GM21390 (cell line): ENCODE results near the gene SLC11A2.
A peak's percentile ranks its signal among the peaks of the same experiment; 100 is the strongest.

Experiments used
- ATAC-seq: cut with Tn5 transposase; IDR thresholded peaks from one replicate; pipeline ENCODE4 v1.9.1; 2021; ENCODE audit not compliant: unreplicated experiment

Gene SLC11A2

GRCh38 chr12:51025836-51026638, at the start of gene SLC11A2:
TSS of gene SLC11A2 (minus strand) at chr12:51026384. CDS start at chr12:51010728, 15,656 bp downstream.
- ATAC-seq: peak; percentile 85

- no peak for ATAC-seq
Measured at GRCh38 chr12:51075390-51075789, 49.2 kb upstream of the SLC11A2 start.

- no peak for ATAC-seq
Measured at GRCh38 chr12:51071663-51072062, 45.5 kb upstream of the SLC11A2 start.

DNA sequence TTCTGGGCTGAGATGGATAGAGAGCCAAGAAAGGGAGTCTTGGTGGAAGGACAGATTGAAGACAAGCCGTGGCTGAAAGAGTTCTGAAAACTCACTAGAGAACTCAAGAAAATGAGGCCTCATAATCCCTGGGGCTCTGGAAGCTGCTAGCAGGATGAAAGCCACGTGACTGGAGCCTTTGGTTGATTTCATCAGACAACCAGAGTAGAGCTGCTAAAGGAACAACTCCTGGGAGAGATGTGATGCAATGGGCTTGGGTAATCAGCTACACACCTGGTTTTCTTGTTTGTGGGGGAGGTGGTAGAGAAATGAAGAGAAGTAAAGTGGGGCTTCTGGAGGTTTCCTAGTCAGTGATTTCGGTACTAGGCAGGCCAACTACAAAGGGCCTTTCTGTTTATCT, 43.8 kb upstream of the SLC11A2 start:
- ATAC-seq: no peak

DNA sequence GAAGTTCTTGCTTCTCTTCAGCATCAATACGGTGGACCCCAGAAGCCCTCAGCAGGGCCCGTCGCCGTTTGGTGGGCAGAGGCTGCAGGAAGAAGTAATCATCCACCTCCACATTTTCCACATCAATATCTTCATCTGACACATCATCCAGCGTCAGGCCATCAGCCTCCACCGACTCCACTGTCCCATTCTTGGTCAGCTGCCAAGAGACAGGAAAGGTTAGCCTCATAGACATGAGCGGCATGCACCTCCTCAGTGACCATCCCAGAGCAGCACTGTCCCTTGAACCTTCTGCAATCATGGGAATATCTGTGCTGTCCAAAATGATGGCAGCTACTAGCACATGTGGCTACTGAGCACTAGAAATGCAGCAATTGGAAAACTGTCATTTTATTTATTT, 41.6 kb upstream of the SLC11A2 start:
- no peak for ATAC-seq

GRCh38 chr12:51067229-51067628, 41.0 kb upstream of the SLC11A2 start:
- no peak for ATAC-seq

- no peak for ATAC-seq
Measured at GRCh38 chr12:51065530-51065929, 39.3 kb upstream of the SLC11A2 start.

DNA sequence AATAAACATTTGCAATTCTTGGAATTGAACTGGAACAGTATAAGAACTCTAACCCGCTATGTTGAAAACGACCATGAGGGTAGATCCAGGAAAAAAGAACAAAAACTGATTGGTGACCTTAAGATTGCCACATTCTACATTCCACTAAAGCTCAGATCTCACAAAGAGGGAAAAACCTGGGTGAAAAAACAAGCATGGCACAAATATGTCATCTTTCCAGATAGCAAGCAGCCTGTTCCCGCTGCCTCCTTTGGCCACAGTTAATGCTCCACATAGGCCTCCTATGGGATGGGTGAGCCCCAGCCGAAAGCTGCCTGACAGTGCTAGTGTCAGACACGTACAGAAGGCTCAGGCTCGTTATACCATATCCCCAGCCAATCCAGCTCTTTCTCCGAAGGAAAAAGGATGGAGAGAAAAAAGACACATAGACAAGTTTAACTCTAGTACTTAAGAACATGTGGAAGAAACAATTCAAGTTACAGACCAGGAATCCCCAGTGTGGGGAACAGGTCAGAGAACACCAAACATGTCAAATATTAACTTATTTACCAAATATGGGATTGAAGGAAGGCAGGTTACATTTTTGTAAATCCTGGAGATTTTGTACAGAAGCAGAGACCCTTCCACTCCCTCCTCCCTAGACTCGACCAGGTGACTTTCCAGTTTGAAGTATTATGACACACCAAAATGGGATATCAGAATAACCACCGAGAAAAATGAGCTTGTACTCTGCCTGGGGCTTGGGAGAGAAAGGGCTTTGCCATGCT, 36.6 kb upstream of the SLC11A2 start:
- ATAC-seq: no peak

- ATAC-seq: no peak
Measured at GRCh38 chr12:51059086-51059485, 32.9 kb upstream of the SLC11A2 start.

DNA sequence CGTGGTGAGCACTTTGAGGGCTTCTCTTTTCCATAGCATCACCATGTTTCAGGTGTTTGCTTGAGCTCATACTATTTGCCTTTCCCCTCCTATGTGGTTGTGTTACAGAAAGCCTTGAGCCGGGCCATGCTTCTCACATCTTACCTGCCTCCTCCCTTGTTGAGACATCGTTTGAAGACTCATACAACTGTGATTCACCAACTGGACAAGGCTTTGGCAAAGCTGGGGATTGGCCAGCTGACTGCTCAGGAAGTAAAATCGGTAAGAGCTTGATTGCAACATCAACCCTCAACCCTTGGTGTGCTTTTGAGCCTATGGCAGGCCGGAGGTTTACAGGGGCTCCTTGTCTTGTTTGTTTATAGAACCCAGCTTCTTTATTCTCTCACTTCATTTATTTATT, 30.1 kb upstream of the SLC11A2 start:
- ATAC-seq: no peak

GRCh38 chr12:51055060-51055459, 28.9 kb upstream of the SLC11A2 start:
- no peak for ATAC-seq

DNA sequence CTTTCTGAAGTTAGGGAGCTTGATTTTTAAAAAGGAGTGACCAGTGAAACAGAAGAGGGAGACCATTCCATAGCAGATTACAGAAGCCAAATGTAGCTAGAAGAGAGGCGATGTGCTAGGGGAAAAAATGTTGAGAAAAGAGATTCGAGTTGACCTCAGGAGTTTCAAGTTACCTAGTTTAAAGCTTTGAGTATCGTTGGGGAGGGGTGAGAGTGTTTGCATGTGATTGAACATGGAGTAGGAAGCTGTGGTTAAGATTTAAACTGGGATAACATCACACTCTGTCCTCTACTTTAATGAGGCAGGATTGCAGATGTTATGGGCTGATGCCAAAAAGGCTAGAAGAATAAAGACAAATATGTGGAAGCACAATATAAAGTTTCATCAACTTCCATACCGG, 25.6 kb upstream of the SLC11A2 start:
- no peak for ATAC-seq

DNA sequence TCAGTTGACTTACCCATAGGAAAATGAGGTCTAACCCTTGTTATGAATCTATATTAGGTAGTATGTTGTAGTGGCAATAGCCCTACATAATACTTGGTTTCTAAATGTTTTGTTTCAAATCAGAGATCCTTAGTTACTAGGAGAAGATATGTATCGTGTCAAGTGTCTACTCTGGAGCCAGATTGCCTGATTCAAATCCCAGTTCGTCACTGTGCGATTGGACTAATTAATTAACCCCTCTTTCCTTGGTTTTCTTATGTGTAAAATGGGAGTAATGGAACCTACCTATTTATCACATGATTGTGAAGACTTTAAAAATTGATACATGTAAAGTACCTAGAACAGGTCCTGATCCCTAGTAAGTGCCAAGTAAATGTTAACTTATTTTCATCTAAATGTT, 23.3 kb upstream of the SLC11A2 start:
- ATAC-seq: no peak

- no peak for ATAC-seq
Measured at GRCh38 chr12:51048661-51049251, 22.6 kb upstream of the SLC11A2 start.

DNA sequence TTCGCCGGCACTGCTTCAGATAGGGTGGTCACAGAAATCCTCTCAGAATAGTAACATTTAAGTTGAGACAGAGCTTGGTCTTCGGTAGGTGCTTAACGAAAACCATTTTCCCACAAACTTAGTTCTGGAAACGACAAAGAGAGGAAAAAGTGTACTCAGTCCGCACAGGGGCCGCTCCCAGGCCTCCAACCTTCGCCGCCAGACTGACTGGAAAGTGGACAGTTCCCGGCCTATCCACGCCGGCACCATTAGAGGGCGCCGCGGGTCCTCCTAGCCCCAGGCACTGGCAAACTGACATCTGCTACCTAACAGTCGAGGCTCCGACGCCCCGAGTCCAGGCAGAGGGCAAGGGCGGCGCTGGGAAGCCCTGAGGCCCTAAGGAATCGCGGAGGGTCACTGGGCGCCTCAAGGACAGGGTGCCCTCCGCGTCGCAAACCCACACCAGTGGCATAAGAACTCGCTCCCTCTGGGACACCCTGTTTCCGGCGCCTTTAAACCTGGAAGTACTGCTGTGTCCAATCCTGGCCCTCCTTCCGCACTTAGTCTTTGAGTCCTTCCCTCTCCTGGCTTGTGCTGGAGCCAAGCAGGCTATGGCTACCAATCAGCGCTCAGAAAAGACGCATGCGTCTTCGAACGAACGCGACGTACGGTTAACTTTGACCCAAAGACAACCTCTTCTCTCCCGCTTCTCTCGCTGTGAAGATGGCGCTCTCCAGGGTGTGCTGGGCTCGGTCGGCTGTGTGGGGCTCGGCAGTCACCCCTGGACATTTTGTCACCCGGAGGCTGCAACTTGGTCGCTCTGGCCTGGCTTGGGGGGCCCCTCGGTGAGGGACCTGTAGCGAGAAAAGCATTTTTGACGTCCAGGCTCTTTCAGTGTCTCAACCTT, 21.7 kb upstream of the SLC11A2 start, which contains the start of gene LETMD1:
Gene LETMD1, plus strand, starts transcription at position 673 of the 886 bp plus-strand sequence. Its CDS starts 30 bp downstream, at position 703.
- peak; percentile 95 for ATAC-seq

GRCh38 chr12:51036279-51036678, 10.1 kb upstream of the SLC11A2 start:
- no peak for ATAC-seq

GRCh38 chr12:51033457-51034089, 7.4 kb upstream of the SLC11A2 start:
- no peak for ATAC-seq

GRCh38 chr12:51033048-51033447, 6.9 kb upstream of the SLC11A2 start:
- ATAC-seq: no peak

DNA sequence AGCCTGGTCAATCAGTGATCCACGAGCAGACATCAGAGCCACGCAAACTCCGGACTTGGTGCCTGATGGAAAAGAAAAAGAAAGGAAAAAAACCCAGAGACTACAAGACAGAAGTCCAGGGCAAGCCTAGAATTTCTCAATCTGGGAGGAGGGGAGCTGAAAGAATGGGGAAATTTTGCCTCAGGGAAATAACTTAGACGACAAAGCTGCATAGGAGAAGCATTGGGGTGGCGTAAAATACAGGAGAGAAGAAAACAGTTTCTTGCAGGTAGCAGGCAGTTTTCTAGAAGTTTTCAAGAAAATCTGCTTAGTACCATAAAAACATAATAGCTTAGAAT, 2.6 kb upstream of the SLC11A2 start:
- no peak for ATAC-seq

DNA sequence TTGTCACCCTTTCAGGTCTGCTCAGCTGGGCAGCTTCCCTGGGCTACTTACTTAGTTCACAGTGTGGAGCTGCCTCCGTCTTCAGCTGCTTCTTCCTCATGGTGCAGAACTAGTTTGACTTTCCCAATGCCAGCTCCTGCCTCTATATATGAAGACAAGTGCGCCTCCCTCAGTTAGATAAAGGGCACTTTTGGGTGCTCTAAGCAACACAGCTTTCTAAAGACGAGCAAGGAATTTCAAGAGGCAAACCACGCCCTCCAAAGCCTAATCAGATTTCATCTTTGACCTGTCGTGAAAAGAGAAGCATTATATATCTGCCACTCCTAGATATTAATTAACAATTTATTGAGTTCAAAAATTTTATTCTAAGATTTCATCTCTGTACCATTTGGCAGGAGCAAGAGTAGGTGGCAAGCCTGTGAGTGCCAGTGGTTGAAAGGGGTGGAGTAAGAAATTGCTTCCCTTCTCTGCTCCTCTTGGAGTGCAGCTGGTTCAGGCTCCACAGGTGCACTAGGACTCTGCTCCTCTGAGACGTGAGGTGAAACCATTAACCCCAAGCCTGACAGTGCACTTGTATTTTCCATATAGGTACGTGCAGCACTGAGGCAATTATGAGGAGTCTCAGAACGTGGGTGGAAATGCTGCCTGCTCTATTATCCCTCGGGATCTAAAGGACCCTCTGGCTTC, 2.1 kb upstream of the SLC11A2 start:
- no peak for ATAC-seq
